ENCODE data around the gene EIF4E2. TPM values are rescaled to one million over a fixed set of nuclear protein-coding genes. Genes with fewer than 3 reads are reported as not detected.
"Not testable (repeated sequence)": the region's sequence is repeated elsewhere in the genome, so short reads cannot be mapped to it uniquely, and the experiment has no call there.

Gene EIF4E2
- total RNA-seq, 2 donors from 2014 or later, result 65.6 to 79.2 TPM

GRCh38 chr2:232525791-232526371 is 24.6 kb upstream of the EIF4E2 start, which contains the start of gene CHRND:
CHRND (plus strand) TSS chr2:232526160; CDS start chr2:232526216, 56 bp downstream.
- peaks cover 0 to 21% of the 10 kb centered on the region in 2 donors for H3K27me3 Mint-ChIP-seq
- H3K4me3 Mint-ChIP-seq, result no peak within 1 kb of the TSS
- H3K4me1 Mint-ChIP-seq (ENCODE audit: low read depth in 2 of 2), result peaks cover 13 to 19% of the 10 kb centered on the region in 2 donors
- H3K36me3 Mint-ChIP-seq, result no peaks in the 10 kb centered on the region
- H3K27ac Mint-ChIP-seq, result no peak within 1 kb of the TSS
- no peak for DNase-seq (ENCODE audit: low spot score)
- H3K9me3 Mint-ChIP-seq, result no peaks in the 10 kb centered on the region
- ATAC-seq, result no peak

GRCh38 chr2:232526372-232526941 is 24.0 kb upstream of the EIF4E2 start:
- Mint-ChIP-seq H3K27ac (no peak overlapping the region), H3K27me3 (peaks cover 0 to 20% of the 10 kb centered on the region in 2 donors), H3K4me3 (no peak overlapping the region), H3K4me1 (ENCODE audit: low read depth in 2 of 2) (peaks cover 13 to 18% of the 10 kb centered on the region in 2 donors), H3K9me3 (no peaks in the 10 kb centered on the region), H3K36me3 (no peaks in the 10 kb centered on the region)
- no peak for DNase-seq (ENCODE audit: low spot score)
- ATAC-seq, result no peak

- no peak for DNase-seq (ENCODE audit: low spot score)
- ATAC-seq, result no peak
- H3K9me3 Mint-ChIP-seq, result no peaks in the 10 kb centered on the region
- no peaks in the 10 kb centered on the region for H3K36me3 Mint-ChIP-seq
- peaks cover 0 to 21% of the 10 kb centered on the region in 2 donors for H3K27me3 Mint-ChIP-seq
- peaks cover 13 to 19% of the 10 kb centered on the region in 2 donors for H3K4me1 Mint-ChIP-seq (ENCODE audit: low read depth in 2 of 2)
- no peak overlapping the region for H3K4me3 Mint-ChIP-seq
- peak overlapping the region in 1 of 2 donors; percentile 75 for H3K27ac Mint-ChIP-seq
These were observed 22.5 kb upstream of the EIF4E2 start for GRCh38 chr2:232527905-232528470.

GRCh38 chr2:232528746-232529460 is 21.6 kb upstream of the EIF4E2 start:
- peak; percentile 2 to 4 for ATAC-seq
- Mint-ChIP-seq H3K27me3 (peaks cover 0 to 17% of the 10 kb centered on the region in 2 donors), H3K36me3 (no peaks in the 10 kb centered on the region), H3K27ac (peak overlapping the region in 1 of 2 donors; percentile 75), H3K4me1 (ENCODE audit: low read depth in 2 of 2) (peaks cover 13 to 19% of the 10 kb centered on the region in 2 donors), H3K4me3 (peak overlapping the region; percentile 7), H3K9me3 (no peaks in the 10 kb centered on the region)
- no peak for DNase-seq (ENCODE audit: low spot score)

GRCh38 chr2:232529806-232530547 is 20.5 kb upstream of the EIF4E2 start:
- H3K4me3 Mint-ChIP-seq, result no peak overlapping the region
- H3K9me3 Mint-ChIP-seq, result no peaks in the 10 kb centered on the region
- no peaks in the 10 kb centered on the region for H3K36me3 Mint-ChIP-seq
- DNase-seq (ENCODE audit: low spot score) (no peak), ATAC-seq (no peak)
- peaks cover 13 to 14% of the 10 kb centered on the region in 2 donors for H3K4me1 Mint-ChIP-seq (ENCODE audit: low read depth in 2 of 2)
- peaks cover 0 to 10% of the 10 kb centered on the region in 2 donors for H3K27me3 Mint-ChIP-seq
- H3K27ac Mint-ChIP-seq, result no peak overlapping the region

GRCh38 chr2:232530626-232531260 is 19.7 kb upstream of the EIF4E2 start:
- ATAC-seq (no peak), DNase-seq (ENCODE audit: low spot score) (no peak)
- Mint-ChIP-seq H3K36me3 (no peaks in the 10 kb centered on the region), H3K4me1 (ENCODE audit: low read depth in 2 of 2) (peaks cover 13 to 14% of the 10 kb centered on the region in 2 donors), H3K4me3 (no peak overlapping the region), H3K27ac (no peak overlapping the region), H3K9me3 (no peaks in the 10 kb centered on the region), H3K27me3 (peaks cover 0 to 10% of the 10 kb centered on the region in 2 donors)

- no peak overlapping the region for H3K4me3 Mint-ChIP-seq
- H3K4me1 Mint-ChIP-seq (ENCODE audit: low read depth in 2 of 2), result peaks cover 13 to 14% of the 10 kb centered on the region in 2 donors
- H3K27ac Mint-ChIP-seq, result no peak overlapping the region
- no peaks in the 10 kb centered on the region for H3K9me3 Mint-ChIP-seq
- no peaks in the 10 kb centered on the region for H3K36me3 Mint-ChIP-seq
- DNase-seq (ENCODE audit: low spot score), result peak; percentile 25
- ATAC-seq, result no peak
- H3K27me3 Mint-ChIP-seq, result peaks cover 7 to 12% of the 10 kb centered on the region in 2 donors
These were observed 18.1 kb upstream of the EIF4E2 start for GRCh38 chr2:232532419-232532818.

GRCh38 chr2:232532821-232533220 is 17.7 kb upstream of the EIF4E2 start:
- peak; percentile 18 for DNase-seq (ENCODE audit: low spot score)
- Mint-ChIP-seq H3K4me1 (ENCODE audit: low read depth in 2 of 2) (peaks cover 13 to 14% of the 10 kb centered on the region in 2 donors), H3K27me3 (peaks cover 7 to 13% of the 10 kb centered on the region in 2 donors)
- ATAC-seq, H3K36me3 Mint-ChIP-seq, H3K9me3 Mint-ChIP-seq, H3K4me3 Mint-ChIP-seq, H3K27ac Mint-ChIP-seq: not testable (repeated sequence)

GRCh38 chr2:232533944-232534710 is 16.4 kb upstream of the EIF4E2 start:
- Mint-ChIP-seq H3K4me3 (no peak overlapping the region), H3K36me3 (no peaks in the 10 kb centered on the region), H3K27me3 (peaks cover 12 to 15% of the 10 kb centered on the region in 2 donors), H3K27ac (no peak overlapping the region), H3K9me3 (no peaks in the 10 kb centered on the region), H3K4me1 (ENCODE audit: low read depth in 2 of 2) (peaks cover 1 to 12% of the 10 kb centered on the region in 2 donors)
- ATAC-seq (no peak), DNase-seq (ENCODE audit: low spot score) (peak; percentile 15)

GRCh38 chr2:232534940-232535651 is 15.4 kb upstream of the EIF4E2 start:
- DNase-seq (ENCODE audit: low spot score) (no peak), ATAC-seq (no peak)
- Mint-ChIP-seq H3K36me3 (no peaks in the 10 kb centered on the region), H3K9me3 (no peaks in the 10 kb centered on the region), H3K27me3 (peaks cover 12 to 15% of the 10 kb centered on the region in 2 donors), H3K4me1 (ENCODE audit: low read depth in 2 of 2) (peaks cover 0 to 10% of the 10 kb centered on the region in 2 donors), H3K27ac (no peak overlapping the region), H3K4me3 (no peak overlapping the region)

- peaks cover 12 to 15% of the 10 kb centered on the region in 2 donors for H3K27me3 Mint-ChIP-seq
- H3K27ac Mint-ChIP-seq, result no peak overlapping the region
- DNase-seq (ENCODE audit: low spot score) (no peak), ATAC-seq (no peak)
- no peak overlapping the region for H3K4me3 Mint-ChIP-seq
- peaks cover 0 to 10% of the 10 kb centered on the region in 2 donors for H3K4me1 Mint-ChIP-seq (ENCODE audit: low read depth in 2 of 2)
- no peaks in the 10 kb centered on the region for H3K36me3 Mint-ChIP-seq
- no peaks in the 10 kb centered on the region for H3K9me3 Mint-ChIP-seq
These were observed 14.5 kb upstream of the EIF4E2 start for GRCh38 chr2:232535761-232536530.
